ENCODE data around the gene CCT3.

Gene CCT3

DNA sequence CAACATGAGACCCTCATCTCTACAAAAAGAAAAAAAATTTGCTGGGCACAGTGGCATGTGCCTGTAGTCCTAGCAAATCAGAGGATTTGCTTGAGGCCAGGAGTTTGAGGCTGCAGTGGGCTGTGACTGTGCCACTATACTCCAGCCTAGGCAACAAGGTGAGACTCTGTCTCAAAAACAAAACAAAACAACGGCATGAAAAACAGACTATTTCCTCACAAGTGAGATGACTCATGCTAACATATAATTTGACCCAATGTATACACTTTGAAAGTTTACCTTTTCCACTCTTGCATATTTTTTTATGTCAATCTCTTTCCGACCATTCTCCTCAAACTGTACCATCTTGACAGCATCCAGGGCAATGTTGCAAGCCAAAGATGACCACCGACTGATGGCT is 17.5 kb downstream of the CCT3 start:
- Histone ChIP-seq H3K9me3 (ENCODE audit: severe bottlenecking) (no peaks in the 10 kb centered on the region), H3K27ac (no peak overlapping the region), H3K4me3 (ENCODE audit: low read depth, low read length) (no peak overlapping the region), H3K36me3 (peaks cover 99% of the 10 kb centered on the region), H3K27me3 (ENCODE audit: insufficient read depth, low read depth, severe bottlenecking) (no peaks in the 10 kb centered on the region)
- DNase-seq: no peak
- TF ChIP-seq, protein P1, sequence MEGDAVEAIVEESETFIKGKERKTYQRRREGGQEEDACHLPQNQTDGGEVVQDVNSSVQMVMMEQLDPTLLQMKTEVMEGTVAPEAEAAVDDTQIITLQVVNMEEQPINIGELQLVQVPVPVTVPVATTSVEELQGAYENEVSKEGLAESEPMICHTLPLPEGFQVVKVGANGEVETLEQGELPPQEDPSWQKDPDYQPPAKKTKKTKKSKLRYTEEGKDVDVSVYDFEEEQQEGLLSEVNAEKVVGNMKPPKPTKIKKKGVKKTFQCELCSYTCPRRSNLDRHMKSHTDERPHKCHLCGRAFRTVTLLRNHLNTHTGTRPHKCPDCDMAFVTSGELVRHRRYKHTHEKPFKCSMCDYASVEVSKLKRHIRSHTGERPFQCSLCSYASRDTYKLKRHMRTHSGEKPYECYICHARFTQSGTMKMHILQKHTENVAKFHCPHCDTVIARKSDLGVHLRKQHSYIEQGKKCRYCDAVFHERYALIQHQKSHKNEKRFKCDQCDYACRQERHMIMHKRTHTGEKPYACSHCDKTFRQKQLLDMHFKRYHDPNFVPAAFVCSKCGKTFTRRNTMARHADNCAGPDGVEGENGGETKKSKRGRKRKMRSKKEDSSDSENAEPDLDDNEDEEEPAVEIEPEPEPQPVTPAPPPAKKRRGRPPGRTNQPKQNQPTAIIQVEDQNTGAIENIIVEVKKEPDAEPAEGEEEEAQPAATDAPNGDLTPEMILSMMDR (IDR thresholded peaks at IDR 0.05; ENCODE audit: low read depth, low read length): no peak

DNA sequence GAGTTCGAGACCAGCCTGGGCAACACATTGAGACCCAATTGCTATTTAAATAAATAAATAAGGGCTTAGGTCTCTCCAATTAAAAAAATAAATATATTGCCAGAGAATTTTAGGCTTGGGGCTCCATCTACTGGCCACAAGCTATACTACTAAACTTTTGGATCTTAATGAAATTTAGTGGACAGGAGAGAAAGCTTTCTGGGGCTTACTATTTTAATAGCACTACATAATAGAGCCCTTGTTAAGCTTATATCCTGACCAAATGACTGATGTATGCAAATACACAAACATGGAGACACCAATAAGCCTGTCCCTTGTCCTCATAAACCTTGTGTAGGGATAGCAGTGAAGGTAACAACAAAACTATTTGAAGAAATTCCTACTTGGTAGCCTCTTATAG is 18.4 kb downstream of the CCT3 start:
- Histone ChIP-seq H3K27me3 (ENCODE audit: insufficient read depth, low read depth, severe bottlenecking) (no peaks in the 10 kb centered on the region), H3K4me3 (ENCODE audit: low read depth, low read length) (no peak overlapping the region), H3K27ac (no peak overlapping the region), H3K9me3 (ENCODE audit: severe bottlenecking) (no peaks in the 10 kb centered on the region), H3K36me3 (peaks cover 99% of the 10 kb centered on the region)
- DNase-seq: no peak
- TF ChIP-seq, protein P1 (IDR thresholded peaks at IDR 0.05; ENCODE audit: low read depth, low read length): no peak

DNA sequence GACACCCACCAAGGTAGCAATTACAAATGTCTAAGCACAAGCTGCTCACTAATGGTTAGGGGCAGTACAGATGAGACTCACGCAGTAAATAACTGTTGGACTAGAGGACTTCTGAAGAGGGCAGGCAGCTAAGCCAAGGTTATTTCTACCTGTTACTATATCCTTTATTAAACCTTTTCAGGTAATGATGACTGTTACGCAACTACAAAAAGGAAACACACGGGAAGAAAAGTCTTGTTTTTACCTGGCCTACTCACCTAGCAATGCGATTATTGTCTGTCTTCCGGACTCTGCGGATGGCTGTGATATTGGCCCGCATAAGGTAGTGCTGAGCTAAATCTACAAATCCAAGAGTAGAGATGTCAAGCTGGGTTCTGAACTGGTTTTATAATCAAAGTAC is 21.2 kb downstream of the CCT3 start:
- Histone ChIP-seq H3K4me3 (ENCODE audit: low read depth, low read length) (no peak overlapping the region), H3K27ac (no peak overlapping the region), H3K9me3 (ENCODE audit: severe bottlenecking) (no peaks in the 10 kb centered on the region), H3K36me3 (peaks cover 99% of the 10 kb centered on the region), H3K27me3 (ENCODE audit: insufficient read depth, low read depth, severe bottlenecking) (no peaks in the 10 kb centered on the region)
- DNase-seq: no peak
- TF ChIP-seq, protein P1 (IDR thresholded peaks at IDR 0.05; ENCODE audit: low read depth, low read length): no peak

DNA sequence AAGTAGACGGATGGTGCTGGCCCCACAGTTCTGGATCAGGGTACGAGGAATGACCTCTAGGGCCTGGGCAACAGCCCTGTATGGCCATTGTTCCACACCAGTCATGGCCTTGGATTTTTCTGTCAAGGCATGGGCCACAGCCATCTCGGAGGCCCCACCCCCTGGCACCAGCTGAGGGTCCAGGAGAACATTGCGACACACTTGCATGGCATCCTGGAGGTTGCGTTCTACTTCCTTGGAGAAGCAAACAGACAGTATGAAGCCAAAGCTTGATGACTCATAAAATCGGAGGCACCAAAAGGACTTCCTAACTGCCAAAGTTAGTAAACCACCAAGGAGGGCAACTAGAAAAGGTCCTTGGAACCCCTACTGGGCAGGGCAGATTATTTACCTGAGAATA is 27.1 kb downstream of the CCT3 start:
- Histone ChIP-seq H3K36me3 (peaks cover 99% of the 10 kb centered on the region), H3K27ac (no peak overlapping the region), H3K27me3 (ENCODE audit: insufficient read depth, low read depth, severe bottlenecking) (no peaks in the 10 kb centered on the region), H3K4me3 (ENCODE audit: low read depth, low read length) (no peak overlapping the region), H3K9me3 (ENCODE audit: severe bottlenecking) (no peaks in the 10 kb centered on the region)
- DNase-seq: no peak
- TF ChIP-seq, protein P1 (IDR thresholded peaks at IDR 0.05; ENCODE audit: low read depth, low read length): no peak

DNA sequence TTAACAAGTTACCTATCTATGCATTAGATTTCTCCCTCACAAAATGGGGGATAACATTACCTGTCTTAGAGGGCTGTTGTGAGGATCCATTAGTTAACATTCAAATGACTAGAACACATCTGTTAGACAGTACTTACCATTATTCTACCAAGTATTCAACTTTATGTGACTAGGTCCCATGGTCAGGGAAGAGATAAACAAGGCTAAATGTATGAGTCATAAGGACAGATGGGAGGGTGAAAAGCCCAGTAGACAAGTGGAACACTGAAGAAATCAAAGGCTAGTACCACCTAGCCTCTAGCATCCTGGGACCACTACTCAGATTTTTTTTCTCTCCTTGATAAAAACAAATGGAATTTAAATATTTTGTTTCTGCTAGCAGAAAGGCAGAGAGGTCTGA is 30.0 kb downstream of the CCT3 start:
- no peak overlapping the region for H3K27ac ChIP-seq
- H3K9me3 ChIP-seq (ENCODE audit: severe bottlenecking): no peaks in the 10 kb centered on the region
- no peak overlapping the region for H3K4me3 ChIP-seq (ENCODE audit: low read depth, low read length)
- H3K27me3 ChIP-seq (ENCODE audit: insufficient read depth, low read depth, severe bottlenecking): no peaks in the 10 kb centered on the region
- H3K36me3 ChIP-seq: peaks cover 93% of the 10 kb centered on the region
- no peak for DNase-seq
- TF ChIP-seq, protein P1 (IDR thresholded peaks at IDR 0.05; ENCODE audit: low read depth, low read length): no peak

DNA sequence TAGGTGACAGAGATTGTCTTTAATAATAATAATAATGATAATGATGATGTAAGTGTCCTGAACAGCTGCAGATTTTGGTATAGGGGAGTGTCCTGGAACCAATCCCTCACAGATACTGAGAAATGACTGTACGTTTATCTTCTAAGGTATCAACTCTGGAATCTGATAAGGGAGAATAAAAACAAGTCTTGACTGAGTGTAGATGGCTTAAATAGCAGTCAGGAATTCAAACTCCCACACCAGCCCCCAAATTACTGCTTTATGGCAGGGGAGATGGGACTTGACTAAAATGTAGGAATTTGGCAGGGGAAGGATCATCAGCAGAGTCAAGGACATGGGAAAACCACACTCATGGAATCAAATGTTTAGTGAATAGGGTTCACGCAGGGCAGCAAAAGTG is 32.9 kb downstream of the CCT3 start:
- Histone ChIP-seq H3K27ac (no peak overlapping the region), H3K27me3 (ENCODE audit: insufficient read depth, low read depth, severe bottlenecking) (no peaks in the 10 kb centered on the region), H3K9me3 (ENCODE audit: severe bottlenecking) (no peaks in the 10 kb centered on the region), H3K4me3 (ENCODE audit: low read depth, low read length) (no peak overlapping the region), H3K36me3 (peaks cover 70% of the 10 kb centered on the region)
- TF ChIP-seq, protein P1 (IDR thresholded peaks at IDR 0.05; ENCODE audit: low read depth, low read length): no peak
- no peak for DNase-seq

Data from WERI-Rb-1 (cell line).